ENCODE results near the gene NMU.

DNA sequence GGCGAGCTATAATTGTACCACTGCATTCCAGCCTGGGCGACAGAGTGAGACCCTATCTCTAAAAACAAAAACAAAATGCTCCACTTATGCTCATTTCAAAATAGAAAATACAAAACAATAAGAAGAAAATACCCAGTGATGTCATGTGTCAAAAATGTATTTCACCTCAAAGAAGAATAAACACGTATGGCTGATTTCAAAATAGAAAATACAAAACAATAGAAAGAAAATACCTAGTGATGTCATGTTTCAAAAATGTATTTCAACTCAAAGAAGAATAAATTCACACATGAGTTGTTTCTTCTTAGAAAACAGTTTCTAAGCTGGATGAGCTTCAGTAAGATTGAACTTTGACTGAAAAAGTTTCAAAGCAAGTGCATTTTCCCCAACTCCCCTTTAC is 23.8 kb downstream of the NMU start:
- TF ChIP-seq ZBTB49 (CRISPR knock-in tag; IDR thresholded peaks at IDR 0.05; ENCODE audit: borderline replicate concordance) (no peak), POLR2A (conservative IDR thresholded peaks at IDR 0.05) (no peak), TCF7L2 (IDR thresholded peaks at IDR 0.05; ENCODE audit: low read depth, low read length) (no peak), SMC3 (conservative IDR thresholded peaks at IDR 0.05; ENCODE audit: insufficient read depth, low read depth, low read length) (no peak), FOS (IDR thresholded peaks at IDR 0.05; ENCODE audit: extremely low read depth, insufficient read length) (no peak)
- TF ChIP-seq, protein P1, sequence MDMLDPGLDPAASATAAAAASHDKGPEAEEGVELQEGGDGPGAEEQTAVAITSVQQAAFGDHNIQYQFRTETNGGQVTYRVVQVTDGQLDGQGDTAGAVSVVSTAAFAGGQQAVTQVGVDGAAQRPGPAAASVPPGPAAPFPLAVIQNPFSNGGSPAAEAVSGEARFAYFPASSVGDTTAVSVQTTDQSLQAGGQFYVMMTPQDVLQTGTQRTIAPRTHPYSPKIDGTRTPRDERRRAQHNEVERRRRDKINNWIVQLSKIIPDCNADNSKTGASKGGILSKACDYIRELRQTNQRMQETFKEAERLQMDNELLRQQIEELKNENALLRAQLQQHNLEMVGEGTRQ (CRISPR knock-in tag; IDR thresholded peaks at IDR 0.05) = no peak

Data from K562 (cell line).